Sigmoid colon (tissue), 4 donors: Measurements from ENCODE around the gene DIPK1B.

Experiments
- CTCF ChIP-seq, 4 experiments: fragments of 450-650 bp in 3 of 4; fragments of 200-600 bp in 1 of 4; IDR thresholded peaks; one replicate each; pipeline ENCODE4 v1.5.1; 2016 to 2019; ENCODE audit warnings: antibody characterized with exemption in 4 of 4, mild to moderate bottlenecking in 3 of 4, moderate library complexity in 2 of 4
- EP300 ChIP-seq, 4 donors: sonication (generic); formaldehyde crosslinking; IDR thresholded peaks; one replicate each; pipeline ENCODE4 v1.6.1; 2017; ENCODE audit warnings: antibody characterized with exemption in 4 of 4
- POLR2AphosphoS5 ChIP-seq, 4 donors: sonication (generic); formaldehyde crosslinking; IDR thresholded peaks; one replicate each; pipeline ENCODE4 v1.6.1; 2017; ENCODE audit warnings: antibody characterized with exemption in 4 of 4

GRCh38 chr9:136723989-136724388 is 11.6 kb downstream of the DIPK1B start:
- TF ChIP-seq CTCF (IDR thresholded peaks at IDR 0.05) (no peak), POLR2AphosphoS5 (IDR thresholded peaks at IDR 0.05) (no peak), EP300 (IDR thresholded peaks at IDR 0.05) (no peak)
